ENCODE measurements around the gene SELENOM.
"Not testable (repeated sequence)": the region's sequence is repeated elsewhere in the genome, so short reads cannot be mapped to it uniquely, and the experiment has no call there.

The SELENOM gene

DNA sequence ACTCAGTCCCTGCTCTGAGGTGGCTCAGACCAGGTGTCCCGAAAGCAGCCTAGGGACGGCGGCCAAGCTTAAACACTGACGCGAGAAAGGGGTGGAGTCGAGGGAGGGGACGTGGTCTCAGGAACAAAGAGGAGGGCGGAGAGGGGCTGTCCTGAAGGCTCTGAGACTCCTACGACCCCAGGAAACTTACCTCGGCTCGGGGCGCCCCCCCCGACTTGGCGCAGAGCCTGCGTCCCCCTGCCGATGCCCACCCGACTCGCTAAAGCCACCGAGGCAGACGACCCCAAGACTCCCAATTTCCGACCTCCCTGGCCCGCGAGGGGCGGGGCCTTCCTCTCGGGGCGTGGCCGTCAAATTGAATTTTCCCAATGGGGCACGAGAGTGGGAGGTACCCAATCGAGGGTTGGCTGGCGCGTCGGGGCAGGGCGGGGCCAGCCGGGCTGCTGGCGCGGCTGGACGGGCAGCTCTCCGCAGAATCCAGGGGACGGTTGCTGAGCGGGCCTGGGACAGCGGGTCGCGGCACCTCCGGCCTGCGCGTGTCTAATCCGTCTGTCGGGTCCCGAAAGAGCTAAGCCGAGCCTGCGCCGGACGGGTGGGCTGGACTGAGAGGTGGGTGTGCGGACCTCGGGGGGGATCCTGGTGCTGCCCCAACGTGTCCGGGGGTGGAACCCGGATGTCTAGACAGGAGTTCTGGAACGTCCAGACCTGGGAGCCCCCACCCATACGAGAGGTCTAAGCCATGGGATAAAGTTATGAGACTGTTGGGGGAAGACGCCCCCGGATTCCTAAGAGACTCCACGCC is 26.3 kb downstream of the SELENOM start, which contains the start of gene SMTN:
TSS of gene SMTN (plus strand) at position 471 of the 802 bp plus-strand sequence. CDS start 1,941 bp downstream, outside the sequence.
- H3K4me3 ChIP-seq (ENCODE audit: low read depth, low read length), result peak within 1 kb of the TSS; percentile 61

DNA sequence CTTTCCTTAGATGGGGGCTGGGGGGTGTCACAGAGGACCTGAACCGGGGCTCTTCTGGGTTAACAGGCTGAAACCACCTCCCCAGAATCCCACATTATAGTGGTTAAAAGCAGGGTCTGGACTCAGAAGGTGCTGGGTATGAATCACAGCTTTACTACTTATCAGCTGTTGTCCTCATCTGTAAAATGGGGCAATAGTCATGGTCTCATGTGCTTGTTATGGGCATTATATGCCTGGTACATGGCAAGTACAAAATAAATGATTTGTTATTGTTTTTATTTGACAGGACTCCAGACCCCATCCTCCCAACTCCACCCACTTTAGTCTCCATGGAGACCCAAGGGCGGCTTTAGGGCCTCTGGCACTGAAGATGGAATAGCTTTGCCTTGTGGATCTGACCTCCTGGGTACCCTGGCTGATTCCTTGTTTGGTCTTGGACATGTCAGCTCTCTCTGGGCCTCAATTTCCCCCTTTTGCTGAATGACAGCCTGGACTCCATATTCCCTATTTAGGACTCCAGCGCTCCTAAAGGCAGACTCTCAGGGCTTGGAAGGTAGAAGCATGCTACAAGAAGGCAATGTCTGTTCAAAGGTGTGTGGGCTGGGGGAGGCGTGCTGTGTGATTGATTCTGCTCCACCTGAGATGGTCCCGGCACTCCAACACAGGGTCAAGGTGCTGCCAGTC is 27.1 kb downstream of the SELENOM start:
- H3K4me3 ChIP-seq (ENCODE audit: low read depth, low read length), result peak overlapping the region; percentile 61

GRCh38 chr22:31079095-31079642 is 28.2 kb downstream of the SELENOM start:
- H3K4me3 ChIP-seq (ENCODE audit: low read depth, low read length), result no peak overlapping the region

GRCh38 chr22:31078389-31078788 is 29.0 kb downstream of the SELENOM start:
- not testable (repeated sequence) for H3K4me3 ChIP-seq (ENCODE audit: low read depth, low read length)

- no peak overlapping the region for H3K4me3 ChIP-seq (ENCODE audit: low read depth, low read length)
Observed at GRCh38 chr22:31077681-31078080, 29.7 kb downstream of the SELENOM start.

- H3K4me3 ChIP-seq (ENCODE audit: low read depth, low read length), result no peak overlapping the region
Observed at GRCh38 chr22:31075961-31076360, 31.4 kb downstream of the SELENOM start.

GRCh38 chr22:31073545-31074145 is 33.7 kb downstream of the SELENOM start:
- not testable (repeated sequence) for H3K4me3 ChIP-seq (ENCODE audit: low read depth, low read length)

DNA sequence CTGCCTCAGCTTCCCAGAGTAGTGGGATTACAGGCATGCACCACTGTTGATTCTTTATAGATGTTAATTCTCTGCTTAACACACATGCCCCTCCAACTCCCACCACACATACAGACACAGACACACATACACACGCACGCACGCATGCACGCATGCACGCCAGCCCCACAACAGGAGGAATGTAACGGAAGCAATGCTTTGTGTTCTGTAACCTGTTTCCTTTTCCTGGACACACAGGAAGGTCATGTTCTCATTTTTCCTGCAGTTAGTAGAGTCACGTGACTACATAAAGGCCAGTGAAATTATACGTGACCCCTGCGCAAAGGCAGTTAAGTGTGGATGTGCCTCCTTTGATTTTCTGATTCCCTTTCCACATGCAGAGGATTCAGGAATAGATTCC is 34.2 kb downstream of the SELENOM start:
- not testable (repeated sequence) for H3K4me3 ChIP-seq (ENCODE audit: low read depth, low read length)

DNA sequence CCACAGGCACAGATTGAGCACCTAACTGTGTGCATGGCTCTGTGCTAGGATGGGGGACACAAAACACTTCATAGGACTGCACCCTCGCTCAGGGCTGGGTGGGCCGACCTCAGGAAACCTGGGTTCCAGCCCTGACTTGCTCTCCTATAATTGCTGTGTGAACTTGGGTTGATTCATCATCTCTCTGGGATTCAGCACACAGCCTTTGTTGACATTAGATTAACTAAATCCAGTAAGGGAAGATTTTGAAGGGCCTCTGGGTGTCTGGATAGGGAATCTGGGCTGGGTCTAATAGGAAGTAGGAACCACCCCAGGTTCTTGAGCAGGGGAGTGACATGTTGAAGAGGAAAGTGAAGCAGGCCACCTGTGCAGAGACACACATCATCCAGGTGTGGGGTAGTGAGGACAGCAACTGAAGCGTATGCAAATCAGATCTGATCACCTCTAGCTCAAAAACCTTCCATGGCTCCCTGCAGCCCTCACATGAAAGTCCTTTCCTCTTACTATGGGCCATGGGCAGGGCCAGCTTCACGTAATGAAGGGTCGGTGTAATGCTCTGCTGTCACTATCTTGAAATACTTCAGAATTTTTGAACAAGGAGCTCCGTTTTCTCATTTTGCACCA is 37.6 kb downstream of the SELENOM start:
- not testable (repeated sequence) for H3K4me3 ChIP-seq (ENCODE audit: low read depth, low read length)

- no peak overlapping the region for H3K4me3 ChIP-seq (ENCODE audit: low read depth, low read length)
Observed at GRCh38 chr22:31068970-31069369, 38.4 kb downstream of the SELENOM start.

DNA sequence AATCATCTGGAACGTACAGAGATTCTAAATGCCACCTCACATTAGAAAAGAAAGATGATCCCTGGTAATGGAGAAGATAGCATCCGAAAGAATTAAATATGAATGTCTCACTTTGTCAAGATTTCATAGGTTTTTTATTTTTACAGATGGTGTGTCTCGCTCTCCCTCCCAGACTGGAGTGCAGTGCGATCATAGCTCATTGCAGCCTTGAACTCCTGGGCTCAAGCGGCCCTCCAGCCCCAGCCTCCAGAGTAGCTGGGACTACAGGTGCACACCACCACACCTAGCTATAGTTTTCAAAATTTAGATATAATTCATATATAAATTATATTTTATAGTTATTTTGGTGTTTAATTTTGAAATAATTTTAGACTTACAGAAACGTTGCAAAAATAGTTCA is 43.0 kb downstream of the SELENOM start:
- H3K4me3 ChIP-seq (ENCODE audit: low read depth, low read length), result no peak overlapping the region

DNA sequence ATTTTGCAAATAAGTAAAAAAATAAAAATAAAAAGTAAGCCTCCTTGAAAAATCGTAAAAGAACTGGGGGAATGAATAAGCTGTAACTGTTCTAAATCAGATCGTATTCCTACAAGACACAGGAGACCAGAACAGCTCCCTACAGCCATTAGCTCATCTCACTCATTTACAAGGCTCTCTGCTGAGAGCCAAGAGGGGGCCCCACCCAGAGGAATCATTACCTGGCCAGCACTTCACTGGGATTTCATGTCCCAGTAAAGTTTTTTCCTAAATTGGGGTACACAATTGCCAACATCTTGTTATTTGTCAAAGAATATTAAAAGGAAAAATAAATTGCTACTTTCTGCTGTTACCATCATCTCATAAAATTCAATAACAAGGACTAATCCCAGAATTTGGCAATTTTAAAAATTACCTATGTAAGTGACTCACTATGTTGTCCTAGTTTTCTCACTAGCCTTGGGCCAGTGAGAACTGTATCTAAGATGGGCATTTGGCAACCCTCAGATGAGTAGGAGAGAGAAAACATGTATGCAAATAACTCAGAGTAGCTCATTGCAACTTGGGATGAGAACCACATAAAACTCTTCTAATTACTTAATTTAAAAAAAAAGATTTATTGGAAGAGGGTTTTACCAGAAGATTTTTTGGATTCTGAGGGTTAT is 44.7 kb downstream of the SELENOM start:
- H3K4me3 ChIP-seq (ENCODE audit: low read depth, low read length), result no peak overlapping the region

DNA sequence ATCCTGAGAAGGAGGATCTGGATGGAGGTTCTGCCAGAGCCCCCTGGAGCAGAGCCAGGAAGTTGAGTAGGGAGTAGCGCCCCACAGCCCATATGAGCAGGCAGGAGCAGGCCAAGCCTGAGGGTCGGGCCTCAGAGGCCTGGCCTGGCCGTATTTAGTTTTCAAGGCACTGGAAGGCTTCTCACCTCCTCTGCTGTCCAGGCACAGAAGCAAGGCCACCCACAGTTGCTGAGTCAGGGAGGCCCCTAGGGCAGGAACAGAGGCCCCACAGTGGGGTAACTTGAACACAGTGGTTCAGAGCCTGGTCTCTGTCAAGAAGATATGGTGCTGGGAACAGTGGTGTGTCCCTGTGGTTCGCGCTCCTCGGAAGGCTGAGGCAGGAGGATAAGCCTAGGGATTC is 47.7 kb downstream of the SELENOM start:
- H3K4me3 ChIP-seq (ENCODE audit: low read depth, low read length), result not testable (repeated sequence)

- no peak overlapping the region for H3K4me3 ChIP-seq (ENCODE audit: low read depth, low read length)
Observed at GRCh38 chr22:31056986-31057599, 50.3 kb downstream of the SELENOM start.

GRCh38 chr22:31055635-31056159 is 51.7 kb downstream of the SELENOM start:
- H3K4me3 ChIP-seq (ENCODE audit: low read depth, low read length), result no peak overlapping the region

- no peak overlapping the region for H3K4me3 ChIP-seq (ENCODE audit: low read depth, low read length)
Observed at GRCh38 chr22:31055117-31055634, 52.2 kb downstream of the SELENOM start.
